IPS-18c (cell line): Measurements from ENCODE around the gene ZNF883.

Experiments
- H3K4me3 ChIP-seq: 2 replicates; pipeline ENCODE4 v1.7.0; 2013; ENCODE audit warnings: low read depth, mild to moderate bottlenecking, low read length, moderate library complexity; ENCODE audit not compliant: insufficient read depth
- H3K9me3 ChIP-seq: one replicate; pipeline ENCODE4 v1.6.1; 2013; ENCODE audit warnings: mild to moderate bottlenecking, low read length, moderate library complexity; ENCODE audit not compliant: control insufficient read depth, insufficient read depth

ZNF883 gene

DNA sequence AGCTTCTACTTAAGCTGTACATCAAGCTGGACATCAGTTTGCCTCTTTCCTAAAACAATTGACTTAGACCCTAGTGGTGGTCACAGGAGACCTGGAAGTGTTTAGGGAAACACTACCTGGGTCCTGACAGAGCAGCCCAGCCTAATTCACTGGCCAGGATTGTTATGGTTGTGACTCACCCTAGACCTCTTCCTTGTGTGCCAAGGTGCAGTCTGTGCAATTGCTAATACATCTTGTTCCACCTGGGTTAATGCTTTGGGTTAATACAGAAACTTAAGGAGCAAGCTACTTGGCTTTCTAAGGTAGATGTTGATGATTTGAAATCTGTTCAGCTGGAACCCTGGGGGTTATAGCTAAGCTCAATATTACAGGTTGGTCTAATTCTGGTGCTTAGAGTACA lies 72.6 kb downstream of the ZNF883 start:
- H3K4me3 ChIP-seq: no peak overlapping the region
- no peaks in the 10 kb centered on the region for H3K9me3 ChIP-seq

GRCh38 chr9:112933696-112934095 lies 78.3 kb downstream of the ZNF883 start:
- Histone ChIP-seq H3K4me3 (no peak overlapping the region), H3K9me3 (no peaks in the 10 kb centered on the region)

DNA sequence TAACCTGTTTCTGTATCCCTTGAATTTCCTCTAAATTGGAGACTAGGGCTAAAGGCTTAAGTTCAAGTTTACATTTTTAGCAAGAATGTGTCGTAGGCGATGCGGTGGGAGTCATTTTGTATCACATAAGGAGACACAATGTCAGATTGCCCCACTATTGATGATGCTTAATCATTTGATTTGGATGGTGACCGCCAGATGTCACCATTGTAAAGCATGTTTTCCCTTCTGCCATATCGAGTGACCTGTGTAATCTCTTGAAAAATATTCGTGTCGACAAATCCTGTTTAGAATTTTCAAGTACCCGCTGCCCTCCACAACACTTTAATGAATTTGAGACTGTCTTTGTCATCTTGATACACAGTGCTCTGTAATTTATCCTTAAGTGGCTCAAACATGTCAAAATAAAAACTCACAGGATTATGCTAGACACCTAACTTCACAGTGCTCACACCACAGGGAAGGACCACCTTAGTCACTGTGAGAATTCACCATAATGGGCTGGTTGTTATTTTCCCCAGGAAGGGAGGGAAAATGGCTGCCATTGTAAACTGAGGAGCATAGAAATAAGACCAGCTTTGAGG lies 86.8 kb downstream of the ZNF883 start:
- Histone ChIP-seq H3K4me3 (no peak overlapping the region), H3K9me3 (no peaks in the 10 kb centered on the region)

GRCh38 chr9:112921549-112921948 lies 90.4 kb downstream of the ZNF883 start:
- H3K4me3 ChIP-seq: no peak overlapping the region
- H3K9me3 ChIP-seq: no peaks in the 10 kb centered on the region

DNA sequence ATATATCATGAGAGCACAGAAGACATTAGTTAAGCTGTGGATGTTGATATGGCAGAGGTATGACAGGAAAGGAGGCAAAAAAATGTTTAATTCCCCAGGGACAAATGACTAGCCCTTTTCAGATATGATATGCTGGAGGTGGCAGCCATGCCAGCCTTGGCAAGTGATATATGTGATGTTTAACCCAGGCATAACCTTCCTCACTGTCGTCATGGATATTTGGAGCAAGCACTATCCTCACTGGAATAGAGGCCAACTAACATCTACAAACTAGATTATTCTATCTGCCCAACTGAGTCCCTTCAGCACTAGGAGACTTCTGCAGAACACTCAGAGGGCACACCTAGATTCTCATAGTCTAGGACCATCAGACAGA lies 94.0 kb downstream of the ZNF883 start:
- Histone ChIP-seq H3K4me3 (no peak overlapping the region), H3K9me3 (no peaks in the 10 kb centered on the region)

GRCh38 chr9:112917047-112917986 lies 94.7 kb downstream of the ZNF883 start:
- Histone ChIP-seq H3K9me3 (no peaks in the 10 kb centered on the region), H3K4me3 (no peak overlapping the region)

- peaks cover 2% of the 10 kb centered on the region for H3K9me3 ChIP-seq
- no peak overlapping the region for H3K4me3 ChIP-seq
Measured at GRCh38 chr9:112914524-112914923, 97.5 kb downstream of the ZNF883 start.

DNA sequence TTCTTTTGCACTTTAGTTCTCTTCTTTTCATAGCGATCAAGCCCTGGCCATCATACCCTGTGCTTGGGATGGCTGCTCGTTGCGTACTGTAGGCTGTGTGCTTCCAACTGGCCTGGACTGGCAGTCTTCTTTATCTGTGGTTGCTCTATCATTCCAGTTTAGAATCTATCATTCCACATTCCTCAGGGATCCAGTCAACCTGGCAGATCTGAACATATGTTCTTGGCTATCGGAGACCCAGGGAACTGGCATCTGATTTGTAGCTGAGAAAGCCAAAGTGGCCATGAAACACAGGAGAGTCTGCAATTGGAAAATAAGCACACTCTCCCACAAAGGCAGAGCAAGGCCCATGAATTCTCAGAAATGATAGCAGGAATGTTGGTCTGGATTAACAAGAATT lies 98.7 kb downstream of the ZNF883 start:
- H3K9me3 ChIP-seq: peaks cover 2% of the 10 kb centered on the region
- H3K4me3 ChIP-seq: no peak overlapping the region

- peaks cover 2% of the 10 kb centered on the region for H3K9me3 ChIP-seq
- H3K4me3 ChIP-seq: no peak overlapping the region
Measured at GRCh38 chr9:112912636-112913035, 99.4 kb downstream of the ZNF883 start.

DNA sequence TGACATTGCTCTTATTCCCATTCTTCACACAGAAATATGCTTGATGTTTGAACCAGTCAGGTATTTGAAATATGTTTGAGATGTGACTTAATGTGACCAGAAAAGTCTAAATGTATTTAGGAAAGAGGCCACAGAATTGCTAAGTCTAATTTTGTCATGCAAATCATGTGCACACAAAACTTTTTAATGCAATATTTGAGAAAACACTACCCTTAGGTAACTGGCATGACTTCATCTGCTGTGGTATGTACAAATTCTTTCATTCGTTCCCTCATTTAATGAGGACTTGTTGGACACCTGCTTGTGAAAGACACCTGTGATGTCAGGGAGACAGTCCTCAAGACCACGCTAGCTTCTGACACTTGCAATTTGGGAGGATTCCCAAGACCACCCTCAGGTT lies 100.3 kb downstream of the ZNF883 start:
- peaks cover 2% of the 10 kb centered on the region for H3K9me3 ChIP-seq
- H3K4me3 ChIP-seq: no peak overlapping the region
